GM18502 (cell line): ENCODE measurements around the gene TMEM38B.
"Not testable (repeated sequence)": the region's sequence is repeated elsewhere in the genome, so short reads cannot be mapped to it uniquely, and the experiment has no call there.

Source experiments
- ATAC-seq: cut with Tn5 transposase; IDR thresholded peaks from one replicate; pipeline ENCODE4 v1.9.1; 2021; ENCODE audit warnings: mild to moderate bottlenecking; ENCODE audit not compliant: unreplicated experiment, poor library complexity

The TMEM38B gene

DNA sequence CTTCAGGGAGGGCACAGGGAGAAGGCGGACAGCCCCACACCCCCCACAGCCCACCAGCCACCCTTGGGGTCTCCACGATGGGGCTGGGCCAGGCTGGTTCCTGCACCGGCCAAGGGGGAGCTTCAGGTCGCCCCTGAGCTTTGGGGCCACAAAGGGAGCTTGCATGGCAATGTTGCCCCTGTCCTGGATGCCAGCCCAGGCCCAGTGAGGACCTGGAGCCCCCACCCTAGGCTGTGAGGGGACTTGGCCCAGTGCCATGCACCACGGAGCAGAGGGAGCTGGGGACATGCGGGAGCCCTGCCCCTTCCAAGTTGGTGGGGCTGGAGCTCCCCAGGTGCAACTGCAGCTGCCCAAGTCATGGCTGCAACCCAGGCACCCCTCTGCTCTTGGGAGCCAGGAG lies 18.4 kb downstream of the TMEM38B start:
- no peak for ATAC-seq

DNA sequence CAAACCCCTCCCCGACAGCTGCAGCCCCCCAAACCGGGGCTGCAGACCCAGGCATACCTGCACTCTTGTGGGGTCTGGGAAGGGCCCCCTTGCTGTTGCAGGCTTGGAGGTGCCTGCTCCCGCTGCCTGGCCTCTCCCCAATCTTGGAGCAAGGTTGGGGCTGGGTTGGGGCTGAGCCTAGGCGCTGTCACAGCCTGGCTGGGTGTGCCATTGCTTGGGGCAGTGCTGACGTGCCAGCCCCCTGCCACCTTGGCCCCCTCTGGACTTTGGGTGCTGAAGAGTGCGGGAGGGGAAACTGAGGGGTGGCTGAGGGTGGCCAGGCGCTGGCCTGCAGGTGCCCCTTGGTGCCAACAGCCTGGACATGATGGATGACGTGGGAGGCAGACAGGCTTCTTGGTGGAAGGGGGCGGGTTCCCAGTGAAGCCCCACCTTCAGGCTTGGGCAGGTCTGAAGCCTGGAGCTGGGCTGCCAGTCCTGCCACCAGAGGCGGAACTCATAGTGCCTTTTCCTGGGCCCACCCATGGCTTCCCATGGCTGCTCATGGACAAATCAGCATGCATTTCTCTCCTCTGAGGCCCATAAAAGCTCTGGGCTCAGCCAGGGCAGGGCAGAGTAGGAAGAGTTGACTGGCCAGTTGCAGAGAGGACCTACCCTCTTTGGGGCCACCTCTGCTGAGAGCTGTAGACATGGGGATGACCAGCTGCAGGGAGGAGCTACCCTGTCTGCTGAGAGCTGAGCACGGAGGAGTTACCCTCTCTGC lies 19.1 kb downstream of the TMEM38B start:
- ATAC-seq = no peak

DNA sequence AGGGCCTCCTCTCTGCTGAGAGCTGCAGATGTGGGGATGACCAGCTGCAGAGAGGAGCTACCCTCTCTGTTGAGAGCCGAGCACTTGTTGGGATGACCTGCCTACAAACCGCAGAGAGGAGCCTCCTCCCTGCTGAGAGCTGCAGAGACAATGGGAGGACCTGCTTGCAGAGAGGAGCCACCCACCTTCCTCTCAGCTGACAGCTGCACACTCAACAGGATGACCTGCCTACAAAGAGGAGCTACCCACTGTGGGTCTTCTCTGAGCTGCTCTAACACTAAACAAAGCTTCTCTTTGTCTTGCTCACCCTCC lies 19.6 kb downstream of the TMEM38B start:
- ATAC-seq = no peak

DNA sequence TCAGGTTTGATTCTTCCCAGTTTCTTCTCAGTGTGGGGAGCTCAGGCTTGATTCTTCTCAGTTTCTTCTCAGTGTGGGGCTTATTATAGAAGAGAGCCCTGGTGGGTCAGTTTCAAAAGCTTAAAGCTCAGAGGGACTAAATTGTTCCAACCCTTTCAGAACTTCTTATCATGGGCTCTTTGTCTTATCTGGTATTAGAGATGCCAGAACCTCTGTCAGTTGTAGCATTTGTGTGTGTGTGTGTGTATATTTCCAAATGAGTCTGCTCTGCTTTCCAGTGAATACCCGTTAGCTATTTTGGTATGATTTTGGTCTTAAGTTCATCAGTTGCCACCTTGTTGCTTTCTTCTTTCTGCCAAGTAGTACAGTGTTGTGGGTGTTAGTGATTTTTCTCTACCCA lies 21.8 kb downstream of the TMEM38B start:
- no peak for ATAC-seq

DNA sequence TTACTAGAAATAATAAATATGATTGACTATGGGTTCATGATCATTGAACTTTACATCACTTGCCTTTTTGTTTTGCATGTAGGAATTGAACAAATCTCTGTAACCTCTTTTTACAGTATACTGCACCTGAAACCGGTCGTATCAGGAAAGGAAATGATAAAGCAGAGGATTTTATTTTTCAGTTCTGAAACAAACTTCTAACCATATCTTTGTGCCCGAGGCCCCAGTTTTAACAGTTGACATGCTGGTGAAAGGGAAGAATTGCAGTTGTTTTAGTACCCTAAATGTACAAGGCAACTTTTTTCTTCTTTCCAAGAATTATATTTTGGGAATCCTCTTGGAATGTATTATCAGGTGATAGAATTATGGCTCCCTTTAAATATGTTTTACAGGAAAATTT lies 27.8 kb downstream of the TMEM38B start:
- no peak for ATAC-seq

DNA sequence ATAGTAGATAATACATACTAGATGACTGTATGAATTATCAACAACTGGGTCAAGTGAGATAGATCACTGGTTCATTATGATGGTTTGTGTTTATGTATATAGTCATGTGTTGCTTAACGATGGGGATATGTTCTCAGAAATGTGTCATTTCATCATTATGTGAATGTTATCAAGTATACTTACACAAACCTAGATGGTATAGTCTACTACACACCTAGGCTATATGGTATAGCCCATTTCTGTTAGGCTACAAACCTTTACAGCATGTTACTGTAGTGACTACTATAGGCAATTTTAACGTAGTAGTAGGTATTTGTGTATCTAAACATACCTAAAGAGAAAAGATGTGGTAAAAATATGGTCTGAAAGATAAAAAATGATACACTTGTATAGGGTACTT lies 31.0 kb downstream of the TMEM38B start:
- no peak for ATAC-seq

DNA sequence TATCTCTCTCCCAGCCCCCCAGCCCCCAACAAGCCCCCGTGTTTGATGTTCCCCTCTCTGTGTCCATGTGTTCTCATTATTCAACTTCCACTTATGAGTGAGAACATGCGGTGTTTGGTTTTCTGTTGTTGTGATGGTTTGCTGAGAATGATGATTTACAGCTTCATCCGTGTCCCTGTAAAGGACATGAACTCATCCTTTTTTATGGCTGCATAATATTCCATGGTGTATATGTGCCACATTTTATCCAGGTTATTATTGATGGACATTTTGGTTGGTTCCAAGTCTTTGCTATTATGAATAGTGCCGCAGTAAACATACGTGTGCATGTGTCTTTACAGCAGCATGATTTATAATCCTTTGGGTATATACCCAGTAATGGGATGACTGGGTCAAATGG lies 33.9 kb downstream of the TMEM38B start:
- ATAC-seq = not testable (repeated sequence)

DNA sequence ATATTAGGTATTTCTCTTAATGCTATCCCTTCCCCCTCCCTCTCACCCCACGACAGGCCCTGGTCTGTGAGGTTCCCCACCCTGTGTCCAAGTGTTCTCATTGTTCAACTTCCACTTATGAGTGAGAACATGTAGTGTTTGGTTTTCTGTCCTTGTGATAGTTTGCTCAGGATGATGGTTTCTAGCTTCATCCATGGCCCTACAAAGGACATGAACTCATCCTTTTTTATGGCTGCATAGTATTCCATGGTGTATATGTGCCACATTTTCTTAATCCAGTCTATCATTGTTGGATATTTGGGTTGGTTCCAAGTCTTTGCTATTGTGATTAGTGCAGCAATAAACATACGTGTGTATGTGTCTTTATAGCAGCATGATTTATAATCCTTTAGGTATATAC lies 37.1 kb downstream of the TMEM38B start:
- not testable (repeated sequence) for ATAC-seq

DNA sequence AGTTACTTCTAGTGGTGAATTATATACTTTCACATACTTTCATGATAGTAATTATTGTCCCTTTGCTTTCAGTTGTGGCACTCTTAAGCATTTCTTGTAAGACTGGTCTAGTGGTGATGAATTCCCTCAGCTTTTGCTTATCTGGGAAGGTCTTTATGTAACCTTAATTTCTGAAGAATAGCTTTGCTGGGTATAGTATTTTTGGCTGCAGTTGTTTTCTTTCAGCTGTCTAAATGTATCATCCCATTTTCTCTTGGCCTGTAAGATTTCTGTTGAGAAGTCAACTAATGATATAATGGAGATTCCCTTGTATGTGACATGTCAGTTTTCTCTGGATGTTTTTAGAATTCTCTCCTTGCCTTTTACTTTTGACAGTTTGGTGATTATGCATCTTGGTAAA lies 41.0 kb downstream of the TMEM38B start:
- ATAC-seq = no peak

DNA sequence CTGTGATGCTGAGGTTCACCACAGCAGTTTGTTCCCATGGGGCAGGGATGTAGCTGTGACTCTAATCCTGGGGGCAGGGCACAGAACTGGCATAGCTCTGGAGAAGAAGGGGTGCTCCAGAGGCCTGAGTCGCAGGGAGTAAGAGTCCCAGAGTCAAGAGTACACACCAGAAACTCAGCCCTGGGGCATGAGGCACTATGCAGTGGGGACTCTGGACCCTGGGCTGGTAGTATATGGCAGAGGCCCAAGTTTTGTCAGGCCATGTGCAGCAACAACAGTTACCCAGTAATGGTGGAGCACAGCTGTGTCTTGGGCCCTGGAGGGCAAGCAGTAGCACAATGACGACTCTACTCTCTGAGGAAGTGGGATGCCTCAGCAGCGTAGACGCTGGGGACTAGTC lies 42.9 kb downstream of the TMEM38B start:
- no peak for ATAC-seq

DNA sequence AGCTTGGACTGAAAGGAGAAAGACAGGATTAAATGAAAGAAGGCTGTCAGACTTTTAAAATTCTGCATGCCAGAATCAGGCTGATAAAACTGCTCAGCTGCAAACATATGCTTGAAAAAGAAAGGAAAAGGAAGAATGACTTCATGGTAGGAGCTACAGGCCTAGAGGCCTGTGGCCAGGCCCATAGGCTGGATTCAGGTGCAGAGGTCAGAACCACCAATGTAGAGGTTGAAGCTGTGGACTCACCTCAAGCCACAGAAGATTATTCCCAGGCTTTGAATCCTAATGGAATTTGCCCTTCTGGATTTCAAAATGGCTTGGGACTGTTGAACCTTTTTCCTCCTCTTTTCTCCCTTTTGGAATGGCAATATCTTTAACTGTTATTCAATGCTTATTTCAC lies 47.7 kb downstream of the TMEM38B start:
- no peak for ATAC-seq

DNA sequence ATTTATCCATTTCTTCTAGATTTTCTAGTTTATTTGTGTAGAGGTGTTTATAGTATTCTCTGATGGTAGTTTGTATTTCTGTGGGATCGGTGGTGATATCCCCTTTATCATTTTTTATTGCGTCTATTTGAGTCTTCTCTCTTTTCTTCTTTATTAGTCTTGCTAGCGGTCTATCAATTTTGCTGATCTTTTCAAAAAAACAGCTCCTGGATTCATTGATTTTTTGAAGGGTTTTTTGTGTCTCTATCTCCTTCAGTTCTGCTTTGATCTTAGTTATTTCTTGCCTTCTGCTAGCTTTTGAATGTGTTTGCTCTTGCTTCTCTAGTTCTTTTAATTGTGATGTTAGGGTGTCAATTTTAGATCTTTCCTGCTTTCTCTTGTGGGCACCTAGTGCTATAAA lies 53.0 kb downstream of the TMEM38B start:
- ATAC-seq = not testable (repeated sequence)

DNA sequence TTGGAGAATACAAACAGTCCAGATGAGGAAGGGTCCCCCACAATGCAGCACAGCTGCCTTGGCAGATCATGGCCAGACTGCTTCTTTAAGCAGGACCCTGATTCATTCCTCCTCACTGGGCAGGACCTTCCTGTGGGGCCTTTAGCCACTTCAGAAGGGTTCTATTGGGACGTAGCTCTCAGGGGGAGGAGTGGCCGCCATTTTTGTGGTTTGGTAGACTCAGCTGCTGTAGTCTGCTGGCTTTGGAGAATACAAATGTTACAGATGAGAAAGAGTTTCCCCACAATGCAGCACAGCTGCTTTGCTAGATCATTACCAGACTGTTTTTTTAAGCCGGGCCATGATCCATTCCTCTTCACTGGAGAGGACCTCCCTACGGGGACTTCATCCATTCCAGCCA lies 57.4 kb downstream of the TMEM38B start:
- no peak for ATAC-seq

DNA sequence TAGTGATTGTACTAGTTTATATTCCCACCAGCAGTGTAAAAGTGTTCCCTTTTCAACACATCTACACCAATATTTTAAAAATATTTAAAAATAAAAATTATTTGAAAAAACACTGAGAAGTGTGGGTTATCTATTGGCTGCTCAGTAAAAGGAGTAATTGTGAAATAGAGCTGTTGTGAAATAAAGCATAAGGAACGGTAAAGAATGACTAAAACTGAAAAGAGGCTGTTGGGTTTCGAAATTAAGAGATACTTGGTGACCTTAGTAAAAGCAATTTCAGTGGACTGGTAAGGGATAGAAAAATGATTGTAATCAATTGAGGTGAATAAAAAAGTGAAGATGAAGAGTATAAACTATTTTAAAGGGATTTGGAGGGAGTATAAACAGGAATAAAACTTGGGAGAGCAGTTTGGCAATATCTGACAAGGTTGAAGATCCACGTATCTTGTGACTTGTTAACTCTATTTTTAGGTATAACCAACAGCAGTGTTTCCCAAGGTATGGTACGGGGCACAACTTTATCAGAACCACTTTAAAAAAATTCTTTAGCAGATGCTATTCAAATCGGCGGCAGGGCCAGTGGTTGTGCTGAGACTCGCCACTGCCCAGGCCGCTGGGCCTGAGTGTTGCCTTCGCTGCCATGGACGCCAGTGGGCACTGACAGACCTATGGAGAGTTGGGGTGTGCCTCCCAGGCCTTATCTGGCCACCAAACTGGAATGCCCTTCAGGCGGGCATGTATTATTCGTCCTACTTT lies 63.3 kb downstream of the TMEM38B start:
- ATAC-seq = no peak

DNA sequence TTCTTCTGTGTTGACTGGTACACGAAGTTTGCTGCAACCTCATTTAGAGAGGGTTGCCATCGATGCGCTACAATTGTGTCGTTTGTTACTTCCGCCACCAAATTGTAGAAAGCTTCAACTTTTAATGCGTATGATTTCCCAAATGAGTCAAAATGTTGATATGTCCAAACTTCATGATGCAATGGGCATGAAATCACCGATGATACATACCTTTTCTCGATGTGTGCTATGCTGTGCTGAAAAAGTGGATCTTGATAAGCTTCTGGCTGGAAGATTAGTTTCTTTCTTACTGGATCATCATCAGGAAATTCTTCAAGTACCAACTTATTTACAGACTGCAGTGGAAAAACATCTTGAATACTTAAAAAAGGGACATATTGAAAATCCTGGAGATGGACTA lies 65.7 kb downstream of the TMEM38B start:
- ATAC-seq = no peak

DNA sequence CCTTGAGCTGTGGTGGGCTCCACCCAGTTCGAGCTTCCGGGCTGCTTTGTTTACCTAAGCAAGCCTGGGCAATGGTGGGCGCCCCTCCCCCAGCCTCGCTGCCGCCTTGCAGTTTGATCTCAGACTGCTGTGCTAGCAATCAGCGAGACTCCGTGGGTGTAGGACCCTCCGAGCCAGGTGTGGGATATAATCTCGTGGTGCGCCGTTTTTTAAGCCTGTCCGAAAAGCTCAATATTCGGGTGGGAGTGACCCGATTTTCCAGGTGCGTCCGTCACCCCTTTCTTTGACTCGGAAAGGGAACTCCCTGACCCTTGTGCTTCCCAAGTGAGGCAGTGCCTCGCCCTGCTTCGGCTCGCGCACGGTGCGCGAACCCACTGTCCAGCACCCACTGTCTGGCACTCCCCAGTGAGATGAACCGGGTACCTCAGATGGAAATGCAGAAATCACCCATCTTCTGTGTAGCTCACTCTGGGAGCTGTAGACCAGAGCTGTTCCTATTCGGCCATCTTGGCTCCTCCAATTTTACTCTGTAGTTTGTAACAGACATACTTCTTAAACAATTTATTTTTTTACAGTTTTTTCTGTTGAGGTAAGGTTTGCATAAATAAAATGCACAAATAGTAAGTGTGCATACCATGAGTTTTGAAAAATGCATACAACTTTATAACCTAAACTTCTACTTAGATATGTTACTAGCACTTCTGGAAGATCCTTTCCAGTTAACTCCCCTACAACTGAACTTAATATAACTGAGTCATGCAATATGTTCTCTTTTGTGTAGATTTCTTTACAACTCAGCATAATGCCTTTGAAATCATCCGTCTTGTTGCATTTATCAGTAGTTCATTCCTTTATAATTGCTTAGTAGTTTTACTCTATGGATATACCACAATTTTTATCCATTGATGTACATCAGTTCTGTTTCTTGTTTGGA lies 88.5 kb downstream of the TMEM38B start:
- not testable (repeated sequence) for ATAC-seq

DNA sequence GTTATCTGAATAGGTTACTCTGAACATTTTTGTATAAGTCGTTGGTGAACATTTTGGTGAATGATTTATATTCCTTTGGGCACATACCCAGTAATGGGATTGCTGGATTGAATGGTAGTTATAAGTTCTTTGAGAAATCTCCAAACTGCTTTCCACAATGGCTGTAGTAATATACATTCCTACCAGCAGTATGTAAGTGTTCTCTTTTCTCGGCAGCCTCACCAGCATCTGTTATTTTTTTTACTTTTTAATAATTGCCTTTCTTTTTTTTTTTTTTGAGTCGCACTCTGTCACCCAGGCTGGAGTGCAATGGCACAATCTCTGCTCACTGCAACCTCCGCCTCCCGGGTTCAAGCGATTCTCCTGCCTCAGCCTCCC lies 89.1 kb downstream of the TMEM38B start:
- not testable (repeated sequence) for ATAC-seq

DNA sequence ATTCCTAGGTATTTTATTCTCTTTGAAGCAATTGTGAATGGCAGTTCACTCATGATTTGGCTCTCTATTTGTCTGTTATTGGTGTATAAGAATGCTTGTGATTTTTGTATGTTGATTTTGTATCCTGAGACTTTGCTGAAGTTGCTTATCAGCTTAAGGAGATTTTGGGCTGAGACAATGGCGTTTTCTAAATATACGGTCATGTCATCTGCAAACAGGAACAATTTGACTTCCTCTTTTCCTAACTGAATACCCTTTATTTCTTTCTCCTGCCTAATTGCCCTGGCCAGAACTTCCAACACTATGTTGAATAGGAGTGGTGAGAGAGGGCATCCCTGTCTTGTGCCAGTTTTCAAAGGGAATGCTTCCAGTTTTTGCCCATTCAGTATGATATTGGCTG lies 92.5 kb downstream of the TMEM38B start:
- ATAC-seq = not testable (repeated sequence)

DNA sequence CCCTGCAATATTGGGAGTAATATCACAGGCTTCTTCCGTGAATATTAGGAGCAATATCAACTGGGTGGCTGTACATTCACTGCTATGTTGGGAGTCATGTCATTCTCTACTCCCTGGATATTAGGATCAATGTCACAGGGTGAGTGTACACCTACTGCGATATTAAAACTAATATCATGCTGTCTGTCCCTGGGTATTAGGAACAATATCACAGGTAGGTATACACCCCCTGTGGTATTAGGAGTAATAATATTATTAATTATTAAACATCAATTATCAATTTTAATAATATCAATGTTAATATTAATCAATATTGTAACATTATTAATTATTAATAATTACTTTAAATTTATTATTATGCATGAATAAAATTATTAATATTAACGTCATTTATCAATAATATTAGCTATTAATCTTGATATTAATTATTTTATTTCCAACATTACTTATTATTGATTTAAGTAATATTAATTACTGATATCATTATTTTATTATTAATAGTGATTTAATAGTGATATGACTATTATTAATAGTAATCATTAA lies 121.9 kb downstream of the TMEM38B start:
- no peak for ATAC-seq

DNA sequence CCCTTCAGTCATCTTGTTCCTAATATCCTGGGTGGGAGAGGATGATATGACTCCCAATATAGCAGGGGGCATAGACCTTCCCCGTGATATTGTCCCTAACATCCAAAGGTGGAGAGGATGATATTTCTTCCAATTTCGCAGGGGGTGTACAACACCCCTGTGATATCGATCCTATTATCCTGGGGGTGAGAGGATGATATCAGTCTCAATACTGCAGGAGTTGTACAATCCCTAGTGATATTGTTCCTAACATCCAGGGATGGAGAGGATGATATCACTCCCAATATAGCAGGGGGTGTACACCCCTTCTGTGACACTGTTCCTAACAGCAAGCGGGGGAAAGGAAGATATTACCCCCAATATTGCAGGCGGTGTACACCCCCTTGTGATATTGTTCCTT lies 122.6 kb downstream of the TMEM38B start:
- ATAC-seq = no peak

DNA sequence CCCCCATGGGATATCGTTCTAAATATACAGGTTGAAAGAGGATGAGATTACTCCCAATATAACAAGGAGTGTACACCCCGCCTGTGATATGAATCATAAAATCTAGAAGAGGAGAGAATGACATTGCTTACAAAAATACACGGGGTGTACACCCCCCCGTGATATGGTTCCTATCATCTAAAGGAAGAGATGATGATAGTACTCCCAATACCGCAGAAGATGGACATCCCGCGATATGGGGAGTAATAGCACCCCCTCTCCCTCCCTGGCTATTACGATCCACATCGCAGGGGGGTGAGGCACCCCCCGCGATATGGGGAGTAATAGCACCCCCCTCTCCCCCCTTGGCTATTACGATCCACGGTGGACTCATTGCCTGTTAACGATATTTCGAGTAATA lies 124.6 kb downstream of the TMEM38B start:
- no peak for ATAC-seq
